ENCODE data around the gene SHANK1.

The SHANK1 gene

DNA sequence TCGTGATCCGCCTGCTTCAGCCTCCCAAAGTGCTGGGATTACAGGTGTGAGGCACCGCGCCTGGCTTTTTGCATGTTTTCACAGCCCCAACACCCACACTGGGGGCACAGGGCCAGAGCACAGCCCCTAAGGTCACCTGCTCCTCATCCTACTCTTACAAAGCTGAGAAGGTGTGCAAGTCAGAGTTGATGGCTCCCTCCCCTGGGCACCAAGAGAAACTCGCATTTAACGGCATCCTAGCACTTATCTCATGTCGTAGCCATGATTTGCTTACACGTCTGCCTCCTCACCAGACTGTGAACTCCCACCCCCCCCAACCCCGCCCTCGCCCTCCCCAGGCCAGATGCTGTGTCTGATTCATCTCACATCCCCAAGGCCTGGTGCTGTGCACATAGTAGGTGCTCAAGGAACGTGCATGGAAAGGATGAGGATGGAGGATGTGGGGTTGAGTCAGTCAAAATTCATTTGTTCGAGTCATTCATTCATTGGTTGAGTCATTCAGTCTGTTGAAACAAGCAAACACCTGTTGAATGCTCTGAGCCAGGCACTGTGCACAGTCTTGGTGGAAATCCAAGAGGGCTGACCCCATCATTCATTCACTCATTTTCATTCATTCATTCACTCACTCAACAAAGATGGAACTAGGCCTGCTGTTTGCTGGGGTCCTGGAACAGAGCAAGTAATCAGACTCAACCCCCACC lies 11.3 kb downstream of the SHANK1 start:
- H3K9me3 ChIP-seq (ENCODE audit: severe bottlenecking), result no peaks in the 10 kb centered on the region
- peaks cover 4% of the 10 kb centered on the region for H3K27me3 ChIP-seq (ENCODE audit: insufficient read depth, poor library complexity, severe bottlenecking)
- DNase-seq (ENCODE audit: low spot score) (no peak), ATAC-seq (ENCODE audit: low read depth) (no peak)
- H3K4me1 ChIP-seq (ENCODE audit: insufficient read depth, poor library complexity, severe bottlenecking), result no peaks in the 10 kb centered on the region
- TF ChIP-seq, protein P1, sequence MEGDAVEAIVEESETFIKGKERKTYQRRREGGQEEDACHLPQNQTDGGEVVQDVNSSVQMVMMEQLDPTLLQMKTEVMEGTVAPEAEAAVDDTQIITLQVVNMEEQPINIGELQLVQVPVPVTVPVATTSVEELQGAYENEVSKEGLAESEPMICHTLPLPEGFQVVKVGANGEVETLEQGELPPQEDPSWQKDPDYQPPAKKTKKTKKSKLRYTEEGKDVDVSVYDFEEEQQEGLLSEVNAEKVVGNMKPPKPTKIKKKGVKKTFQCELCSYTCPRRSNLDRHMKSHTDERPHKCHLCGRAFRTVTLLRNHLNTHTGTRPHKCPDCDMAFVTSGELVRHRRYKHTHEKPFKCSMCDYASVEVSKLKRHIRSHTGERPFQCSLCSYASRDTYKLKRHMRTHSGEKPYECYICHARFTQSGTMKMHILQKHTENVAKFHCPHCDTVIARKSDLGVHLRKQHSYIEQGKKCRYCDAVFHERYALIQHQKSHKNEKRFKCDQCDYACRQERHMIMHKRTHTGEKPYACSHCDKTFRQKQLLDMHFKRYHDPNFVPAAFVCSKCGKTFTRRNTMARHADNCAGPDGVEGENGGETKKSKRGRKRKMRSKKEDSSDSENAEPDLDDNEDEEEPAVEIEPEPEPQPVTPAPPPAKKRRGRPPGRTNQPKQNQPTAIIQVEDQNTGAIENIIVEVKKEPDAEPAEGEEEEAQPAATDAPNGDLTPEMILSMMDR (IDR thresholded peaks at IDR 0.05; ENCODE audit: poor library complexity, severe bottlenecking), result no peak
- H3K4me3 ChIP-seq (ENCODE audit: severe bottlenecking), result no peak overlapping the region
- H3K27ac ChIP-seq (ENCODE audit: poor library complexity, severe bottlenecking), result no peak overlapping the region
- no peaks in the 10 kb centered on the region for H3K36me3 ChIP-seq (ENCODE audit: low read depth)

DNA sequence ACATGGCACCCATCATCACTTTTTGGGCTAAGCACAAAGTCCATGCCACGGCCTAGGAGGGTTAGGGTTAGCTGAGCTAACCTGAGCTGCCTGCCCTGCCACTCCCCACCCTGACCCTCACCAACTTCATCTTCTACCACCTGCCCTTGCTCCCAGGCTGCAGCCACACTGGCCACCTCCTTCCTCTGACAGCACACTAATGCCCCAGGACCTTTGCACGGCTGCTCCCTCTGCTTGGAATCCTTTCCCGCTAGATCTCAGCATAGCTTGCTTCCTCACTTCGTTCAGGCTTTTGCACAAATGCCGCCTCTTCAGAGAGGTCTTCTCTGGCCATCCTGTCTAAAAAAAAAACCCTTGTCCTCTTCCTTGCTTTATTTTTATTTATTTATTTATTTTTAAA lies 13.2 kb downstream of the SHANK1 start:
- DNase-seq (ENCODE audit: low spot score) (no peak), ATAC-seq (ENCODE audit: low read depth) (no peak)
- no peaks in the 10 kb centered on the region for H3K4me1 ChIP-seq (ENCODE audit: insufficient read depth, poor library complexity, severe bottlenecking)
- no peak overlapping the region for H3K4me3 ChIP-seq (ENCODE audit: severe bottlenecking)
- H3K27me3 ChIP-seq (ENCODE audit: insufficient read depth, poor library complexity, severe bottlenecking), result peaks cover 4% of the 10 kb centered on the region
- no peaks in the 10 kb centered on the region for H3K9me3 ChIP-seq (ENCODE audit: severe bottlenecking)
- TF ChIP-seq, protein P1 (IDR thresholded peaks at IDR 0.05; ENCODE audit: poor library complexity, severe bottlenecking), result no peak
- no peaks in the 10 kb centered on the region for H3K36me3 ChIP-seq (ENCODE audit: low read depth)
- H3K27ac ChIP-seq (ENCODE audit: poor library complexity, severe bottlenecking), result no peak overlapping the region

- Histone ChIP-seq H3K4me1 (ENCODE audit: insufficient read depth, poor library complexity, severe bottlenecking) (no peaks in the 10 kb centered on the region), H3K9me3 (ENCODE audit: severe bottlenecking) (no peaks in the 10 kb centered on the region), H3K36me3 (ENCODE audit: low read depth) (no peaks in the 10 kb centered on the region), H3K27ac (ENCODE audit: poor library complexity, severe bottlenecking) (no peak overlapping the region), H3K27me3 (ENCODE audit: insufficient read depth, poor library complexity, severe bottlenecking) (peaks cover 4% of the 10 kb centered on the region), H3K4me3 (ENCODE audit: severe bottlenecking) (no peak overlapping the region)
- ATAC-seq (ENCODE audit: low read depth) (peak; percentile 92), DNase-seq (ENCODE audit: low spot score) (no peak)
- TF ChIP-seq, protein P1 (IDR thresholded peaks at IDR 0.05; ENCODE audit: poor library complexity, severe bottlenecking), result peak; percentile 85
These were observed 14.1 kb downstream of the SHANK1 start for GRCh38 chr19:50705422-50706019.

- Histone ChIP-seq H3K27ac (ENCODE audit: poor library complexity, severe bottlenecking) (no peak overlapping the region), H3K4me3 (ENCODE audit: severe bottlenecking) (no peak overlapping the region), H3K36me3 (ENCODE audit: low read depth) (no peaks in the 10 kb centered on the region), H3K4me1 (ENCODE audit: insufficient read depth, poor library complexity, severe bottlenecking) (no peaks in the 10 kb centered on the region), H3K9me3 (ENCODE audit: severe bottlenecking) (no peaks in the 10 kb centered on the region), H3K27me3 (ENCODE audit: insufficient read depth, poor library complexity, severe bottlenecking) (peaks cover 4% of the 10 kb centered on the region)
- ATAC-seq (ENCODE audit: low read depth), result no peak
- TF ChIP-seq, protein P1 (IDR thresholded peaks at IDR 0.05; ENCODE audit: poor library complexity, severe bottlenecking), result peak; percentile 15
- DNase-seq (ENCODE audit: low spot score), result no peak
These were observed 15.4 kb downstream of the SHANK1 start for GRCh38 chr19:50703915-50704796.

Measured in RWPE2 (cell line).